HG03521 (cell line): ENCODE measurements around the gene UBR4.

Experiments used
- ATAC-seq: cut with Tn5 transposase; IDR thresholded peaks from one replicate; pipeline ENCODE4 v1.9.1; 2021; ENCODE audit warnings: mild to moderate bottlenecking, moderate library complexity; ENCODE audit not compliant: unreplicated experiment

The UBR4 gene

DNA sequence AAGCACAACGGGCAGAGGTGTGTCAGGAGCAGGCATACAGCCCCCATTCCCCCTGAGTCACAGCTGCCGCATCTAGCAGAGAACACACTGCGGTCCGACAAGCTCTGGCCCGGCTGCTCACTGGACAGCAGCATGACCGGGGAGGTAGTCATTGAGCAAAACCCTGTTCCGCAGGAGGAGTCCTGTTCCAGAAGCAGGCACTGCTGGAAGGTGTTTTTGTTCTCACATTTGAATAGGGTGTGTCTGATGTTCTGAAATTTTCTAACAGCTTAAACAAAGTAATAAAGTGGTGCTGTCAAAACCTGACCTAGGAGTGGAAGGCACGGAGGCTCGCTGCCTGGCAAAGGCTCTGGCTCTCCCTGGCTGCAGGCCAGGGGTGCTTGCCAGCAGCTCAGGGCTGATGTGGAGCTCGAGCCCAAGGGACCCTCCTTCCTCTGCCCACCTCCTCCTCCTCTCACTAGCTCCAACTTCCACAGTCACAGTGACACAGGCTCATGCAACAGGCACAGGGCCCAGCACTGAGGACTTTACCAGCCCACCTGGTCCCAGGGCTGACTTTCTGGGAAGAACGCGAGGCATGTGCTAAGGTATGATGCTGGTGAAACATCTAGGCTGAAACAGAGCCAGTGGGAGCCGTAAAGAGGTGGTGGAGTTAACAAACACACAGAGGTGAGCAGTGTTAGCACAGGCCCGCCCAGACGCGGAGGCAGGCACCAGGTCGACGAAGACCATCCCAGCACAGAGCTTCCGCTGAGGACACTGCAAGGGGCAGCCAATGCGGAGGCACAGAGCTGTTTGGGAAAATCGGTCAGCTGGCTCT lies 135.0 kb downstream of the UBR4 start:
- ATAC-seq: no peak

DNA sequence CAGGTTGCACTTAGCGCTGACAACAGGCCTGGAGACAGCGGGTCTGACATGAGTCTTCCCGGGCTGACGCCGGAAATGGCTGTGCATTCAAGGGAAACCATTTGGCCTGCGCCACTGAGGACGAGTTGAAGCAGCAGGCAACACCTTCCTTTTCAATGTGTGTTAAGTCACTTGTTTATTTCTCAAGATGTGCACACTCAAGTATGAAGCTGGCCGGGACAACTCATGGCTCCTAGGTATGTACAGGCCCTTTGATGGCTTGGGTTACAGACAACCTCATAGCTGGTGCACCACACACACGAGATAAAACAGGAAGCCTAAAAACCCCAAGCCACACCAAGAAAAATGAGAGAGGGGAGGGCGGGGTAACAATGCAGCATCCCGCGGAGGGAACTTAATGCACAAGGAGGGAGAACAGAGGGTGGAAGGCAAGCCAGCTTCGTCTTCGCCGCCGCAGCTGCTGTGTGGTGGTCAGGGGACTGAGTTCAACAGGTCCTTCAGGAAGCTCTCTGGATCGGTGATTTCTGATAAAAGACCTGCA lies 135.6 kb downstream of the UBR4 start:
- no peak for ATAC-seq

DNA sequence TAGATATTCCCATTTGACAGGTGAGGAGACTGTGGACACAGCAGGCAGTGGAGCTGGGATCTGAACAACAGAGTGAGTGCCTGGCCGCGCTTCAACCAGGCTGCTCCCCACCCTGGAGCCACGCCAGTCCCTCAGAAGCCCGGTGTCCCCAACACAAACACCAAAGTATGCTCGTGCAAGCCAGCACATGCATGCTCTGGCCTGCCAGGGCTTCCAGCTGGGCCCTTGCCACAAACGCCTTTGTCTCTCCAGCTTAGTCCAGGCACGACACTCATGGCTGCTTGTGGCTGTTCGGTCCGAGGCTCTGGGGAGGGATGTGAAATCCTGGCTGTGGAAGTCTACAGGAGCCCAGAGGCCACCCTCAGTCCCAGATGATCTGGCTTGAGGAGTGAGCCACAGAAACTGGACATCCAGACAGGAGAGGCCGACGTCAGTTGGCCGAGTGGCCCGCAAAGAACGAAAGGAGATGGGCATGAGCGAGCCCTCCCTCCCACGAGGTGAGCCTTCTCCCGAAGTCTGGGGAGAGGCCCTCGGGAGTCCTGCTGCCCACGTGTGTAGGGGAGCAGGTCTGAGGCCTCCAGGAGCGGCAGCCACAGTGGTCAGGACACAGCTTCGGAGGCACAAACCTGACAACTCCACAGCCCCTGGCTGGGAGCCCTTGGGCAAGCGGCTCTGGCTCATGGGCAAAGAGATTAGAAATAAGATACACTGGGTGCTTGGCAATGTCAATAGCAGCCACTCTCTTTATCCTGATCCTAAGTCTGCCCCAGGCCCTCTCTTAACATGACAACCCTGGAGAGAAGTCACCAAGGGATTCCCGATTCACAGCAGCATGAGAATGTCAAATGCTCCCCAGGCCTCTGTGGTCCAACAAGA lies 136.5 kb downstream of the UBR4 start:
- ATAC-seq: no peak

DNA sequence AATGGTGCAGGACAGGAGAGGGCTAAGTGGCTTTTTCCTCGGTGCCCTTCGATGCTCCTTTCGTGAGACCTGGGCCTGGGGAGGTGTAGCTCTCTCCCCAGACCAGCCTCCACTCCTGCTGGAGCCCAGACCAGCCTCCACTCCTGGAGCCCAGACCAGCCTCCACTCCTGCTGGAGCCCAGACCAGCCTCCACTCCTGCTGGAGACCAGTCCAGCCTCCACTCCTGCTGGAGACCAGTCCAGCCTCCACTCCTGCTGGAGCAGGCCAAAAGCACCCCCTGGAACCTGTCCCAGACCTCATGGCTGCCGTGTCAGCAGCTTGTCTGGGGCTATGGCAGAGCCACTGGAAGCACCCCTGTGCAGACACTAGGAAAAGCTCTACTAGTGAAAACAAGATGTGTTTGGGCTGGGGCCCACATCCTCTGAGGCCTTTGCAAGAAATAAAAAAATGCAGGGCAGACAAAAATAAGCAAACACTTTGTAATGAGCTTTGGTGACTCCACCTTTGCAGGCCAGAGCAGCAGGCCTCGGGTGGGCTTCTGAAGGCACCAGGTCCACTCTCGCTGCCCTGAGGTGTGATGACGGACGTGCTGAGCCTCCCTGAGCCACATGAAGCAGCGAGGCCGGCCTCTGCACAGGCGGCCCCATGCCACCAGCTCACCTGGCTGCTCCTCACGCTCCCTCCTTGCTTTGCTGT lies 137.6 kb downstream of the UBR4 start:
- ATAC-seq: no peak

DNA sequence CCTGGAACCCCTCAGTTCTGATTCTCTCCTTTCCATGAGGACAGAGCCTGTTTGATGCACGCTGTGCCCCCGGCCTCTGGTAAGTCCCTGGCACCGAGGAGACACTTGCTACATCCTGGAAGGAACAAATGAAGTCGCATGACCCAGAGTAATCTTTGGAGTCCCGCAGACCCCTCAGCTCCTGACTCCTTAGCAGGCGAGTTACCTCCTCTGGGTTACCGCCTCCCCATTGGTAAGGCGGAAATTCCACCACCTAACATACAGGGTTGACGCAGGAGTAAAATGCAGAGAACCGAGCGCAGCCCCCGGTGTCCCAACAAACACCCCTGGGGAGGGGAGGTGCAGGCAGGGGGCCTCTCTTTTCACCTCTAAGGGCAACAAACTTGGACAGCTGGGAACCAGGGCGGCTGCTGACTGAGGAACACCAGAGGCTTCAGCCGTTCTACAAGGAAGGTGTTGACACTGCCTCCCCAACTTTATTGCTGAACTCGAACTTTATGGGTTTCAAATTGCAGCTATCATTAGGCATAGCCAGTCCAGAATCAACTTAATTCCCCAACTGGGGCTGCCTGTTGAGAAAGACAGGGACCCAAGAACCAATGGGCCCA lies 138.3 kb downstream of the UBR4 start:
- ATAC-seq: no peak

DNA sequence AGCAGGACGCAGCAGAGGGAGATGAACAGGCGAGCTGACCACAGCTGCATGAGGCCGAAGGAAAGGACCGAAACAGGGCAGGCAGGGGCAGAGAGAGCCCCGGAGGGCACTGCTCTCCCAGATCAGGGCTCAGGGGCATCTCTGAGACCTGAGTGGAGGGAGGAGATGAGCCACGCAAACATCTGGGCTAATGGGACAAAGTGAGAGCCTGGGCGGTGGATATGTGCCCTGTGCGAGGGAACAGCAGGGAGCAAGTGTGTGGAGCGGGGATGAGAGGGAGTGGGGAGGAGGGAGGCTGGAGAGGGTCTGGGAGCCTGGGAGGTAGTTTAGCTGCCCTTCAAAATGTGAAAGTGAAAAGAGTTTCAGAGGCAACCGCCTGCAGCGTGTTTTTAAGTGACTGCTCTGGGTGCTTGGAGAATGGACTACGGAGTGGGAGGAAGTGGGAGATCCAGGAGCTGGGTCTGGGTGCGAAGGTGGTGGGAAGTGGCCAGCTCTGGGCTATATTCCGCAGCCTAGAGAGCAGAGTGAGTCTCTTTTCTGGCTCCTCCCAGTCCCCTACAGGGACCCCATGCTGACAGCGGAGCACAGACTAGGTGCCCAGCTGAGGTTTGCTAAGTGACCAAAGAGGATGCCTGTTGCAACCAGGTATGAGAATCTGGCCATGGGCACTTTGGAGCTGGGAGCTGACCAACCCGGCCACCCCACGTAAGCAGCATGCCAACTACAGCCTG lies 139.0 kb downstream of the UBR4 start:
- no peak for ATAC-seq

DNA sequence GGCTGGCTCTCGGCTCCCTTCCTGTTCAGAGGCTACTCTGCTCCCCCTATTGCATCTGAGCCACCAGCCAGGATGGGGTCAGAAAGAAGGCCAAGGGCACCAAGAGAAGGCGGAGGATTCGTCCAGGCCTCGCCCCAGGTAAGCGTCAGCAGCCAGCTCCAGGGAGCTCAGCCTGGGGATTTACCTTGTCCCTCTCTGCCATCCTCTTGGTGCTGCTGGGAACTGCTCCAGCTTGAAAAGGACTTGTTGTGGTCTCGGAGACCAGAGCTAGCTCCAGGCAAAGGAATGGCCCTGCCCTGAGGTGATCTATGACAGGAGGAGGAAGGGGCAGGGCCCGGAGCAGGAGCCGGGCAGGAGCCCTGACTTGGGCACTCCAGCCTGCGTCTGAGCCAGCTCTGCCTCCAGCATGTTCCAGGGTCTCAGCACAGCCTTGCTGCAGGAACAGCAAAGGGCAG lies 139.8 kb downstream of the UBR4 start:
- no peak for ATAC-seq

DNA sequence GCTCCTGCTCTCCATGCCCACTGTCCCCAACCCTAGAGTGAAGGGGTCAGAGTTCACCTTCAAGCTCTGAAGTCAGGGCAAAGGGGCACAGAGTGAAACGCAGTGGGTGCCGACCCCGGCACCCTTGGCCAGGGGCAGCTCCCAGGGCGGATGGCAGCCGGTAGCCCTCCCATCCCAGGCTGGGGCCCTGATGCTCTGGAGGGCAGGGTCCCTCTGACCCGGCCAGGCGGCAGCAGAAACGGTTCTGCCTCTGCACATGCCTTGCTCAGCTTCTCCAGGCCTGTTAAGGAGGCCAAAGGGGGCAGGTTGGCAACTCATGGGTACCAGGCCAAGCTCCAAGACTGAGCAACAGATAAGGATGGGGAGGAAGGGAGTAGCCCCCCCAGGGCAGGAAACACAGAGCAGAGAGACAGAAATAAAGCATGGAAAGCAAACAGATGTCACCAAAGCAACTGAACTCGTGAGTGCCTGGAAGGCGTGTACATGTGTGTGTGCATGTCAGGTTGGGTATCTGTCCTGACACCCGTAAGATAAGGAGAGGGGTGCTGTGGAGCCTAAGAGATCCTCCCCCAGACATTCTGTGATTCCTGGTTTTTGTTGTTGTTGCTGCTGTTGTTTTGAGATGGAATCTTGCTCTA lies 141.3 kb downstream of the UBR4 start:
- ATAC-seq: no peak

DNA sequence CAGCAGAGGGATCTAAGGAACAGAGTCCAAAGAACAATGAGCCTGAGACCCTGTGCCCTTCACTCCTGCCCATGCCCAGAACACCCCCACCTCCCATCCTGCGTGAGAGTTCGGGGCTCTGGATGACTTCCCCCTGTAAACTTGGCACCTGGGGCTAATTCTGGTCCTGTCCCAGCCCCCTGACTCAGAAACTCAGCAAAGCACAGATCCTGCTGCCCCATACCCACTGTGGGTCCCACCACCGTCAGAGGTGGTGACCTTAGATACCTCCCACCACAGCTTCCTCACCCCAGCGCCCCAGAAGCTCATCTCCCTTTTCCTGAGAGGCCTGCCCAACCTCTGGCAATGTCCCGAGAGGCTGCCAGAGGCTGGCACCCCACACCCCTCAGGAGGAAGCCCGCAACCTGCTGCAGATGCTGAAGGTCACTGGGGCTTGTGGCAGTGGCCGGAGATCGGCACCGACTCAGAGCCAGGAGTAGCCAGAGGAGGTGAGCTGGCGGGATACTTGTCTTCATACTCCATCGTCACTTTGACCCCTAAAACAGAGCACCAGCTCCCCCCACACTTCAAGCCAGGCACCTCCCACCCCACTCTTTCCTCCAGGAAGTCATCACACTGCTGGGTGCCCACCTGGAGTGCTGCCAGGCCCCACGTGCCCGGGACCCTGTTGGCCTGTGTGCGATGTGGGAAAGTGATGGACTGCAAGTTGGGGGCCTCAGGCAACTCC lies 142.0 kb downstream of the UBR4 start:
- no peak for ATAC-seq

DNA sequence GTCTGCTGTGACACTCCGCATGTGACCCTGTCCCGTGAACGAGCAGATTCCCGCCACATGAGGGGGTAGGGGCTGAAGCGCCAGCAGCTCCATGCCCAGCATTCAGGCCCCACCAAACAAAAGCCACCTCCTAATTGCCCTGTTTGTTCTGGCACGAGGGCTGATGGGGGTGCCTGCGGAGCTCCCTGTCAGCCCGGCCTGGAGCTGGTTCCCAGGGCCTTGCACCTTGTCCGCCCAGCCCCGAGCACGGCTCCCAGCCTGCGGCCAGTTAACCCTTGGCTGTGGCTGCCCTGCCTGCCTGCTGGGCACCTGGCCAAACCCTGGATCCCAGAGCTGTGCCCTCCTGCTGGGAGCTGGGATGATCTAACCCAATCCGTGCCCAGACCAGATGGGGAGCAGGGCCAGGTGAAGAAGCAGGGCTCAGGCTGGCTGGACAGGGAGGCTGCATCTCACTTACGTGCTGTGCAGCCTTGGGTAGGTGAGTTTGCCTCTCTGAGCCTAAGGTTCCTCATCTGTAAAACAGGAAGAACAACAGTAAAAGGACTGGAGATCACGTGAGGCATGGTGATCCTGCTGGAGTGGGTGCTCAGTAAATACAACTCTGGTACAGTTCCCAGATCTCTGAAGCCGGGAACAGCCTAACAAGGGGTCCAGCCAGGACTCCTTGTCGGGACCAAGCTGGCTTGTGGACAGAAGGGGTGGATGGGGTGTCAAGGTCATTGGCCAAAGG lies 142.7 kb downstream of the UBR4 start:
- ATAC-seq: no peak

DNA sequence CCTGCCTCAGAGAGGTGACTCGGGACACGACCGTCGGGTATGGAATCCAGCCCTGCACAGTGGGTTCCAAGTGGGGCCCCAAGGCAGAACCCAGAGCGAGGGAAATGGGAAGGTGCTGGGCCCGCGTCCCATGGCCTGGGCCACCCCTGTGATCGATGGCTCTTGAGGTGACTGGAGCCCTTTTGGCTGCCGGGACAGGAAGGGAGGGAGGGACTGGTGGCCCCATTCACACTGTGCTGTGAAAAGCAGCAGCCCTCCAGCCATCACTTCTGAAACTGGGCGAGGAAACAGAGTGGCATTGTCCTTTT lies 143.2 kb downstream of the UBR4 start:
- no peak for ATAC-seq

DNA sequence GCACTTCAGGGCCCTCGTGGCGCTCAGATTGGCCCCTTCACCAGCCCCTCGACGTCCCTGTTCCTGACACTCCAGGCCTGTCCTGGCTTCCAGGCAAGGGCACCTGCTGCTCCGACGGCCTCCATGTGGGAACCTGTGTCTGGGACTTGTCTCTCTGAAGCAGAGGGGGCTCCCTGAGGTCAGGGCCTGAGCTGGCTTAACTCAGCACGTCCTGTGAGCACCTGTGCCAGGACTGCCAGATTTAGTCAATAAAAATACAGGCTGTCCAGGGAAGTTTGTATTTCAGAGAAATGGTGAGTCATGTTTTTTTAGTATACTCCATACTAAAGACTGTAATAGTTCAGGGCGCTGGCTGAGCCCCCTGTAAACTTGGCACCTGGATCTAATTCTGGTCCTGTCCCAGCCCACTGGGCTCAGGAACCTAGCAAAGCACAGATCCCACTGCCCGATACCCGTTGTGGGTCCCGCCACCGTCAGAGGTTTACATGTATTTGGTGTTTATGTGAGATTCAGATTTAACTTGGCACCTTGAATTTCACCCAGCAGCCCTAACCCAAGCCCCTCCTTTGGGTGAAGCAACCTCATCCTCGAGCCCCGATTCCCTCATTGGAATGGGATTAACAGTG lies 143.7 kb downstream of the UBR4 start:
- ATAC-seq: no peak

DNA sequence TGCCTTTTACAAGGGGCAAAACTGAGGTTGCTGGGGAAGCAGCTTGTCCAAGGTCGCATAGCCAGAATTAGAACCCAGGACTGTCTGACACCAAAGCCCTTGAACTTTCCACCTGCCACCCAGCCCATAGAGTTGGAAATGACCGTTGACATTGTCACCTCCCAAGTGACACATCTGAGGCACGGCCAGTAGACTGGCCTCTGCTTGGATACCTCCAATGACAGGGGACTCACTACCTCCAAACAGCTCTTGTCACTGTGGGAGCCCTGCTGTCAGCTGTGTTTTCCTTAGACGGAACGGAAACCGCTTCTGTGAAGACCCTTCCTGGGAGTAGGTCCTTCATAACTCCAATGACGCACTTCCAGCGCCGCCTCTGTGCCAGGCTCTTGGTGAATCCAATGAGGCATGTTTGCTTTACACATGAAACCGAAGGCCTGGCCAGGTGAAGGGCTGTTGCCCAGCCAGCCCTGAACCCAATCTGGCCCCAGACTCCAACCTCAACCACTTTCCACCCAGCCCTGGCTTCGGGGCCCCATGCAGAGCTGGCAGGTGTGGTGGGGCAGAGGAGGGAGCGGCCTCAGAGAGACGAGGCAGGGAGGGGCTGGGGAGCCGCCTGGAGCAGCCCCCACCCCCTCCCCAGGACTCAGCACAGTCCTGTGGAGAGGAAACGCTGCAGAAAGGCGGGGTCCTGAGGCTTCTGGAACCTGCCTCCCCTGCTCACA lies 144.4 kb downstream of the UBR4 start:
- ATAC-seq: no peak

DNA sequence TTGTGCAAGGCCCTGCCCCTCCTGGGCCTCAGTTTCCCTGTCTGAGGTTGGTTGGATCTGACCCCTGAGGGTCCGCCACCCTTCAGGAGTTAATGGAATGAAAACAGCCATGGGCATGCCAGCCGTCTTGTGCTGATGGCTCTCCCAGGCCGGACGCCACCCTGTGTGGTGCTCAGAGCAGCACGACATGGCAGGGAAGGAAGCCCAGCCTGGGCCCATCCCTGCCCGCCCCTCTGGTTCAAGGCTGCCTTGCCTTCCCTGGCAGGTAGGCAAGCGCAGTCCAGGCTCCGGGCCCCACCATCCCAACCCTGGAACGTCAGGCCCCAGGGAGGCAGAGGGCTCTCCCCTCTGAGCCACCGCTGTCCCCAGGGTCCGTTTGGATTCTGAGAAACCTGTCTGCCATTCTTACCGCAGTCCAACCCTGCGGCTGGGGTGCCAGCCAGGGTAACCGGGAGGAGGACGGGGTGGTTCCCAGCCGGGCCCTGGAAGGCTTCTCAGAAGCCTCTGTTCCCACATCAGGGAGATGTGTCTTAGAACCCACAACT lies 145.1 kb downstream of the UBR4 start:
- no peak for ATAC-seq

DNA sequence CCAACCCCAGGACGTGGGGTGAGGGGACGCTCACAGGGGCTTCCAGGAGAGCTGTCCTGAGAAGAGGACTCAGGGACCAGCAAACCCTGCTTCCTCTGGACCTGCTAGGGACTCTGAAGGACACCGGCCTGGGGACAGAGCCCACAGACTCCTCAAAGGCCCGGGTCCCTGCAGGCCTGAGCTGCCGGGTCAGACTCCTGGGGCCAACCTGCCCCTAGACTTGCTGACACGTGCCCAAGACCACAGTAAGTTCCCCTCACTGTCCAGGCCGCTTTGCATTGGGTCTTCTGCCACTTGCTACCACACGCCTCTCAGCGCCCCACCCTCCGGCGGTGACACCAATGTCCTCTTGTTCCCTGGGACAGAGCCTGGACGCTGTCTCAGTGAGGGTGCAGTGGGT lies 146.9 kb downstream of the UBR4 start:
- no peak for ATAC-seq

DNA sequence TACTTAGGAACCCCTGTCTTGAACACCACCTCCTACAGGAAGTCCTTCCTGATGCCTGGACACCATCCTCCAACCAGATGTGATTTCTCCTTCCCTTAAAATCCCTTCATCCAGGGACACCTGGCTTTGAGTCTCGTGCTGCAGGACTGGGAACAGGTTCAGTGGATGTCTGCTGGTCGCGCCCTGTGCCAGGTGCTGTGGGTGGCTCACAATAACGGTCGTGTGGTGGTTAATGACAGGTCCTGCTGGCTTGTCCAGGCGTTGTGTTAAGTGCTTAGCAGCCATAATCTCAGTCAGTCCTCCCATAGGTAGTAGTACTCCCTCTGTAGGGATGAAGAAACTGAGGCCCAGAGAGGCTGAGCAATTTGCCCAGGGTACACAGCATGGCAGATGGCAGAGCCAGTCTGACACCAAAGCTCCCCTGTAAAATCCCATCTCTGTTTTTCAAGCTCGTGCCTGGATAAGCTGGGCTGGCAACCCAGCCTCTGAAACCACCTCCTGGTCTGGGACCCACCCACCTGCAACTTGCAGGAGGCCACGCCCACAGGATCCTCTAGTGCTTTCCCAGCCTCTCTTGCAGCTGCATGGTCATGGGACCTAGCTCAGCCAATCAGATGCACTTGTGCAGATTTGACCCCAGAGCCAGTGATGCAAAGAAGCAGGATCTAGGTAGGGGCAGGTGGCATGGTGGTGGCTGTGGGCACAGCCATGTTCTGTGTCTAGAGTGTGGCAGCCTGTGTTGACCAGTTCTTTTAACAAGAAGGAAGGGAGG lies 147.6 kb downstream of the UBR4 start:
- no peak for ATAC-seq
